WTC11 (cell line): ENCODE data around the gene MVB12A.

ENCODE experiments used
- ATF3 ChIP-seq: sonication (generic); formaldehyde crosslinking; conservative IDR thresholded peaks from 2 replicates; pipeline ENCODE4 v1.8.1; 2022; ENCODE audit warnings: mild to moderate bottlenecking, missing genetic modification reagents
- CREB1 ChIP-seq: sonication (generic); formaldehyde crosslinking; IDR thresholded peaks from 2 replicates; pipeline ENCODE4 v1.8.0; 2023; ENCODE audit warnings: mild to moderate bottlenecking, missing genetic modification reagents
- CTCF ChIP-seq: fragments of 200-600 bp; IDR thresholded peaks from 2 replicates; pipeline ENCODE4 v1.8.0; 2022; ENCODE audit warnings: antibody characterized with exemption
- ELF4 ChIP-seq: sonication (generic); formaldehyde crosslinking; IDR thresholded peaks from 2 replicates; pipeline ENCODE4 v1.8.1; 2022; ENCODE audit warnings: low read depth, mild to moderate bottlenecking, moderate library complexity, missing genetic modification reagents
- EMX1 ChIP-seq: fragments of 250-450 bp; sonication (Bioruptor Pico); IDR thresholded peaks from 2 replicates; pipeline ENCODE4 v1.8.0; 2021; ENCODE audit warnings: mild to moderate bottlenecking
- HMGXB4 ChIP-seq: sonication (generic); formaldehyde crosslinking; IDR thresholded peaks from 2 replicates; pipeline ENCODE4 v1.8.1; 2023; ENCODE audit warnings: mild to moderate bottlenecking, moderate library complexity, missing genetic modification reagents
- PRDM15 ChIP-seq: sonication (generic); formaldehyde crosslinking; IDR thresholded peaks from 2 replicates; pipeline ENCODE4 v1.8.0; 2022; ENCODE audit warnings: missing genetic modification reagents
- SMAD4 ChIP-seq: sonication (generic); formaldehyde crosslinking; IDR thresholded peaks from 2 replicates; pipeline ENCODE4 v1.8.0; 2022; ENCODE audit warnings: mild to moderate bottlenecking, missing genetic modification reagents
- USF2 ChIP-seq: sonication (generic); formaldehyde crosslinking; IDR thresholded peaks from 2 replicates; pipeline ENCODE4 v1.8.1; 2023; ENCODE audit warnings: mild to moderate bottlenecking, missing genetic modification reagents, moderate library complexity
- ZBTB43 ChIP-seq: sonication (generic); formaldehyde crosslinking; IDR thresholded peaks from 2 replicates; pipeline ENCODE4 v1.8.1; 2023; ENCODE audit warnings: mild to moderate bottlenecking, missing genetic modification reagents
- ZNF263 ChIP-seq: sonication (generic); formaldehyde crosslinking; IDR thresholded peaks from 2 replicates; pipeline ENCODE4 v1.8.1; 2022; ENCODE audit warnings: low read depth, mild to moderate bottlenecking, moderate library complexity, missing genetic modification reagents

GRCh38 chr19:17469481-17470067 is 49.7 kb downstream of the MVB12A start:
- TF ChIP-seq USF2 (CRISPR knock-in tag) (peak; percentile 76), CTCF (no peak), ZBTB43 (CRISPR knock-in tag) (no peak), EMX1 (CRISPR knock-in tag) (no peak), ATF3 (CRISPR knock-in tag) (no peak), CREB1 (CRISPR knock-in tag) (no peak), PRDM15 (CRISPR knock-in tag) (no peak), SMAD4 (CRISPR knock-in tag) (no peak), ELF4 (CRISPR knock-in tag) (no peak), HMGXB4 (CRISPR knock-in tag) (no peak), ZNF263 (CRISPR knock-in tag) (no peak)
